ENCODE data around the gene MGAT3.
A peak's percentile ranks its signal among the peaks of the same experiment; 100 is the strongest.

MGAT3 gene

GRCh38 chr22:39529487-39529851 is 72.7 kb downstream of the MGAT3 start:
- no peak for DNase-seq (ENCODE audit: low read depth)

GRCh38 chr22:39530116-39530515 is 73.3 kb downstream of the MGAT3 start:
- no peak for DNase-seq (ENCODE audit: low read depth)

- DNase-seq (ENCODE audit: low read depth) = no peak
Measured at GRCh38 chr22:39530692-39531331, 74.0 kb downstream of the MGAT3 start.

- peak; percentile 98 for DNase-seq (ENCODE audit: low read depth)
Measured at GRCh38 chr22:39532215-39533073, 75.6 kb downstream of the MGAT3 start, which contains the start of gene RPS19BP1. Gene RPS19BP1, minus strand, starts transcription at chr22:39532748. Its CDS starts 10 bp downstream, at chr22:39532738.

- DNase-seq (ENCODE audit: low read depth) = no peak
Measured at GRCh38 chr22:39534092-39534506, 77.3 kb downstream of the MGAT3 start.

GRCh38 chr22:39534591-39535356 is 78.0 kb downstream of the MGAT3 start:
- no peak for DNase-seq (ENCODE audit: low read depth)

GRCh38 chr22:39535357-39535725 is 78.5 kb downstream of the MGAT3 start:
- no peak for DNase-seq (ENCODE audit: low read depth)

GRCh38 chr22:39535831-39536449 is 79.1 kb downstream of the MGAT3 start:
- DNase-seq (ENCODE audit: low read depth) = no peak

GRCh38 chr22:39536711-39537110 is 79.9 kb downstream of the MGAT3 start:
- no peak for DNase-seq (ENCODE audit: low read depth)

GRCh38 chr22:39537975-39538374 is 81.2 kb downstream of the MGAT3 start:
- DNase-seq (ENCODE audit: low read depth) = no peak
